Stimulated activated CD8-positive, alpha-beta memory T cell treated with anti-CD3 and anti-CD28 coated beads, Interleukin-7, amount 100 ng/mL, for 4 hours (primary cell): ENCODE measurements around the gene ITGA1.
"Not testable (repeated sequence)": the region's sequence is repeated elsewhere in the genome, so short reads cannot be mapped to it uniquely, and the experiment has no call there.

Experiments
- DNase-seq, 2 donors: peaks; one replicate each; pipeline ENCODE4 v3.0.0-alpha.2; 2020; ENCODE audit warnings: low read depth in 2 of 2

Gene ITGA1

DNA sequence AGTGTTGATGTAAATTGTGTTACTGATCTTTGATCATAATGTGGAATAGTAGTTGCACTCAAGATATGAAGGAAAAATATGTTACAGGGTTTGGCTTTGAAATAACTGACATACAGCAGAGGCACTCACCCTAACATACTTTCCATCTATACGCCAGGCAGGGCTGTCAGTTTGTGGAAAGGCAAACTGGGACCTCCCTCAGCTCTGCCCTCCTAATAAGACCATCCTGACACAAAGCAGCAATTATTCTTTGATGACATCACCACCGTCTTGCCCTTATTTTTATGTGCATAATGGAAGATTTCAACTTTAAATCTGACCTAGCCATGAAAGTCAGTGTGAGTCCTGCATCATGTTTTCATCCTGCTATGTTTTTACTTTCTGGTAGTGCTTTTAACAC is 42.9 kb downstream of the ITGA1 start:
- no peak for DNase-seq

DNA sequence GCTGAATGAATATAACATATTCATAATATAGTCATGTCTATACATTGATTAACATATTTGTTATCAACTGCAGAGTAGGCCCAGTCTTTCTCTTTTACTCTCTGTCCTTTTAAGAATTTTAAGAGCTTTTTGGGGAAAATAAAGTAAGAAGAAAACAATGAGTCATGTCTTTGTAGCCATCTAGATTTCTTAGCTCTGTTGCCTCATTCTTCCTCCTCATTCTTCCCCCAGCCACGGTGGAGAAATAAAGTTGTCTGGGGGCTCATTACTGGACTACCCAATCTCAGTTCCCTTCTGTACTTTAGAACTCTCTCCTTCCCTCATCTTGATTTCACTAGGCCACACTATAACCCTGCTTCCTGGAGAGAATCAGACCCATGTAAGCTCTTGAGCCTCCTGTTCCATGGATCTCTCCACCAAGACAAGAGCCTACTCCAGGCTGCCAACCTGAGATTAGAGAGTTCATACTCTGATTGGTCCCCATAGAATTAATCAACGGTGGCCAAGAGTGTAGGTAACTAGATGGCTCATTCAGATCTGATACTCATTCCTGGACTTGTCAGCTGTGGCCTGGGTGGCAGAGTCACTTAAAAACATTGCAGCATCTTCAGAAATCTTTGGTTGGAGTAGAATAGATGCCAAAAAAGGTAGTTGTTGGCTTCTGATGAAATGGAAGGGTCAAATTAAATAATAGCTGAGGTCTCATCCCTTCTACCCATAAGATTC is 44.2 kb downstream of the ITGA1 start:
- DNase-seq = no peak

DNA sequence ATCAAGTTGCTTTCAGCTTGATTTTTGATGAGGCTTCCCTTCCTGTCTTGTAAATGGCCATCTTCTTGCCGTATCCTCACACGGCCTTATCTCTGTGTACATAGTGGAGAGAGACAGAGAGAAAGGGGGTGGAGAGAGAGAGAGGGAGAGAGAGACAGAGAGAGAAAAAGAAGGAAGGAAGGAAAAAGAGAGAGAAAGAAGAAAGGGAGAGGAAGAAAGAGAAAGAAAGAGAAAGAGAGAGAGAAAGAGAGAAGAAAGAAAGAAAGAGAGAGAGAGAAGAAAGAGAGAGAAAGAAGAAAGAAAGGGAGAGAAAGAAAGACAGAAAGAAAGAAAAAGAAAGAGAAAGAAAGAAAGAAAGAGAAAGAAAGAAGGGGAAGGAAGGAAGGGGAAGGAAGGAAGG is 46.6 kb downstream of the ITGA1 start:
- no peak for DNase-seq

DNA sequence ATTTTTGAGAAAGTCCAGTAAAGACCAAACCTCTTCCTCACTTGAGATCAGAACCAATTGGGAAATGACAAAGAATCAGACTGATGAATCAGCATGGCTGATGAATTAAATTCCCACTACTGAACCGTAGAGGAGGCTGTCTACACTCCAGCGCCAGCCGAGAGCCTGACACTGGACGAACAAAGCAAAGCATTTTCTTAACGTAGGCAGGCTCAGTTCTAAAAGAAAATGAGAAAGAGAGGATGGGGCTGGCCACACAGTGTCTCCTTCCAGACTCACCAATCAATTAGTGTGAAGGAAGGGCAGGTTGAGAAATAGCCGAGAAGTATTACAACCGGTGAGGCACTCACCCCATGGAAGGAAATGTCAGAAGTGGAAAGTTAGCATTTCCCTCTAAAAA is 49.4 kb downstream of the ITGA1 start:
- DNase-seq = no peak

DNA sequence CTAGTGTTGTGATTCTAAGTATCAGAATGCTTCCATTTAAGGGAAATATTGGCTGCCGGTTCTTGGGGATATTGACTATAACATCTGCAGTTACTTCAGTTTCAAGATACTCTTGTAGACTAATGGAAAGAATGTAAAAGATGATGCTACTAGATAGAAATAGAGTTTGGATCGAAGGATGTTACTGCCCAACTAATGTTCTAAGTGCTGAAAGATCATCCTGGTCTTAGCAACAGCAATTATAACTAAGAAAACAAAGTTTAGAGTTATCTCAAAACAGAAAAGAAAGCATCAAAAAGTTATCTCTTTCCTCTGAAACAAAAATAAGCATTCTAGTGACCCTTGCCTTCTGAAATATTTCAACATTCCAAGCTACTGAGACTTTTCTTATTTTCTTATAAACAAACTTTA is 49.9 kb downstream of the ITGA1 start:
- DNase-seq = no peak

DNA sequence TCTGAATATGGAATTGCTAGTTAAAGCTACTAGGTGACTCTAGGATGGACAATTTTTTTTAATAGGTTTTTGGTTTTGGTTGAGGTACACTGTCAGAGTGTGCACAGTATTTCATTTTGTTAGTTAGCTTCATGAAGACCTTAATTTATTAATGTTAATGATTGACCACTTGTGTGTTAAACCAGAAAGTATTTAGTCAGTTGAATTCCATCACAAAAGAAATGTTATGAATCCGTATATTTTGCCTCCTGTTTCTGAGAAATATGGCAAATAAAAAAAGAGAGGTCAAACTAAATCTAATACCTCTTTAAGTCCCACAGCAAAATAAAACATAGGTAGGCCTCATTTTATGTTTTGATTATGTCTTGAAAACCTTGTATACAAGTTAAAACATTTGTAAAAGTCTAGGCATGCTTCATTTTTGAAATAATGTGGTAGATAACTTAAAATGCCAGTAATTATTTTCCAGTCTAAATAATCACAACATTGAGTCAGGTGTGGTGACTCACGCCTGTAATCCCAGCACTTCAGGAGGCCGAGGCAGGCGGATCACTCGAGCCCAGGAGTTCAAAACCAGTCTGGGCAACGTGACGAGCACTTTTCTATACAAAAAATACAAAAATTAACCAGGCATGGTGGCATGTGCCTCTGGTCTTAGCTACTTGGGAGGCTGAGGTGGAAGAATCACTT is 50.8 kb downstream of the ITGA1 start:
- no peak for DNase-seq

DNA sequence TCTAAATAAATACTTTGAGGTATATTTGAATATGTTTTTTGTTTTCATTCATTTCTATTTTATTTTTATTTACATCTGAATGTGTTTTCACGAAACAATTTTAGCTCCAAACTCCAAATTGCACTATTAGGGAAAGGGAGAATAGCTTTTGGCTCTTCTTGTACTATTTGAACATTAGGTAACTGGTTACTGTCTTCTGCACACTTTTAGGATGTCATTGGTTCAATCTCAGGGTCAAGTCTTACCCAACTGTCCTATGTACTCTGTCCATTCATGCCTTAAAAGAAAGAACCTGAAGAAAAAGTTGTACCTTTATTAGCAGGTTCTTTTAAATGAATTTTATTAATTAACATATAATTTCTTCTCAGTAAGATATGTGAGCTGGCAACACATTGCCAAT is 51.6 kb downstream of the ITGA1 start:
- DNase-seq = no peak

DNA sequence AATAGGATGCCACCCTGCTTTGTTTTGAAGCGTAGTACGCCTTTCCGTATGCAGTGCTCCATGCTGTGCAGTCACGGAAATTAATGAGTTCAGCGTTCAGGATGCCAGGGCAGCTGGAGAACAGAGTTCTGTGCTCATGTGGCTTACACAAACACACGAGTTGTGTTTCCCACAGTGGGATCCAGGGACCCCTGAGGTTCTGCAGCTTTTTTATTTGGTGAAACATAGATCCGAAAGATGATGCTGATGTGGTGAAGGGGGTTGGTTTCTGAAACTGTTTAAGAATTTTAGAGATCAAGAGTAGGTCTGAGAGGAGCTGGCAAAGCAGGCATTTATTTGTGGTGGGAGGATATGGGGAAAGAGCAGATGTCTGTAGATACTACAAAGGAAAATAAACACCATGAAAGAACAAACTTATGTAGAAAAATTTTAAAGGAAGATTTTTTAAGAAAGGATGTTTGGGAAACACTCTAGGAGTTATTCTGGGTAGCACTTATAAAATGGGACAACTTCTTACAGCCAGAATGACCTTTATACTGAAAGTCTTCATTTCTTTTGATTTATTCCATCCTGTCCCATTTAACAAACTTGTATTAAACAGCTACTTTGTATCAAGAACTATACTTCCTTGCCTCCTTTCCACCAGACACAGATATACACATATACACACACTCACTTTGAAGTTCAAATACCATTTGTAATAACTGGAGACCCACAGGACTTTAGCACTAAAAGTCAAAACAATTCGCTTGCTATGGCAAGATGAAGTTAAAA is 52.7 kb downstream of the ITGA1 start:
- DNase-seq = no peak

DNA sequence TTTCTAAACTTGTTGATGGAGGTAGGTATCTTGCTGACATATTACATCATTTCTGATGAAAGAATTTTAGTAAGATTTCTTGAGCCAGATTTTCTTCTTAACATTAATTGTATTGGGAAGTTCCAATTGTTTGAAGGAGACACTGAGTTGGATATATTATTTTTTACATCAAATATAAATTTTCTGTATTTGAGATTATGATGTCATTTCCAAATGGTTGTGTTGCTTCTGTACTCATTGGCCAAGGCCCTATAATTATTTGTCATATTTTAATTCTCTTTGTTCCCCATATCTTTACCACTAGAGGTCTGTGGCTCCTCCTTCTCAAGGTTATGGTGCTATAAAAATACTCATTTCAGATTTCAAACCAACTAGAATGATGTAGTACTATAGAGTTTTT is 53.4 kb downstream of the ITGA1 start:
- DNase-seq = no peak

DNA sequence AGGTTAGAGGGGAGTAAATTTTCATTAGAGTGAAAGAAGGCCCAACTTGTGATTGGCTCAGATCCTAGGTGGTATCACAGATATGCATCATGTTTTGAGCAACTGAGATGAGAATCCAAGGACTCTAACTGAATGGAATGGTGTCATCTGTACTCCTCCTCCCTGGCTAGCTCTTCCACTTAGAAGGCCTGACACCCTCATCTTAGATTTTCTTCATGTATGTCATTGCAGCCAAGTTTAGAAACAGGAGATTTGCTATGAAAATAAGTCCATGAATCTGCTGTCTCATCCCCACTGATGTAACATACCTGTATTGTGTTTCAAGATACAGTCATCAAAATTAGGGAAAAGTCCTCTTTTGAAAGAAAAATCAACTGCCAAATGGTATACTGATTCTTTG is 54.4 kb downstream of the ITGA1 start:
- no peak for DNase-seq

DNA sequence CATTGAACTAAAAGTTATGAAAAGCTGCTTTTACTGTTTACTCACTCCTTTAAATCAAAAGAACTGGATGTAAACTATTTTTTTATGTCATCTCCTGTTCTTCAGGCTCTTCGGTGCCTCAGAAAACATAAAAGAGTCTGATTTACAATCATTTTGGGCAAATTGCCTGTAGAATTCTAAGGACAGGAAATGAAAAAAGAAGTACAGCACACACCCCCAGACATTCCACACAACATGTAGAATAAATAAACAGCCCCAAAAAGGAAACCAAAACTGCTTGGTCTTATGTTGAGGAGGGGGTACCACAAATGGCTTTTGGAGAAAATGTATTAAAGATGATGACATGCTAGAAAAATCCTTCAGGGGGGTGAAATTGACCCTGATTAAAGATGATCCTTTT is 57.2 kb downstream of the ITGA1 start:
- DNase-seq = no peak

DNA sequence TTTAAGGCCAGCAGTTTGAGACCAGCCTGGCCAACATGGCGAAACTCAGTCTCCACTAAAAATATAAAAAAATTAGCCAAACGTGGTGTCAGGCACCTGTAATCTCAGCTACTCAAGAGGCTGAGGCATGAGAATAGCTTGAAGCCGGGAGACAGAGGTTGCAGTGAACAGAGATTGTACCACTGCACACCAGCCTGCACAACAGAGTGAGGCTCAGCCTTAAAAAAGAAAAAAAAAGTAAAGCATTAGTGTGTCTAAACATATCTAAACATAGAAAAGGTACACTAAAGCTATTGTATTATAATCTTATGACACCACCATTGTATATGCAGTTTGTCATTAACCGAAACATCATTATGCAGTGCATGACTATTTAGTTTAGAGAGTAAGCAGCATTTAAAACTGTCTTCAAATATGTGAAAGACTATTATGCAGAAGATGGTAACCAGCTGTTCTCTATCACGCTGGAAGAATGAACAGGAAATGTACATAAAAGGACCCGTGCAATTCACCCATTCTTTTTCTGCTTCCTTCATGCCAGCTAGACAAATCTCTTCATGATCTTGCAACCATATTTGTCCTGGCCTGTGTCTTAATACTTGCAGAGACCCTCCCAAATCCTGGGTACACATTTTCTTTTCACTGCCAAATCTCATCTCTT is 58.6 kb downstream of the ITGA1 start:
- DNase-seq = no peak

DNA sequence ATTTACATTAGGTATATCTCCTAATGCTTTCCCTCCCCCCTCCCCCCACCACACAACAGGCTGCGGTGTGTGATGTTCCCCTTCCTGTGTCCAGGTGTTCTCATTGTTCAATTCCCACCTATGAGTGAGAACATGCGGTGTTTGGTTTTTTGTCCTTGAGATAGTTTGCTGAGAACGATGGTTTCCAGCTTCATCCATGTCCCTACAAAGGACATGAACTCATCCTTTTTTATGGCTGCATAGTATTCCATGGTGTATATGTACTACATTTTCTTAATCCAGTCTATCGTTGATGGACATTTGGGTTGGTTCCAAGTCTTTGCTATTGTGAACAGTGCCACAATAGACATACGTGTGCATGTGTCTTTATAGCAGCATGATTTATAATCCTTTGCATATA is 61.0 kb downstream of the ITGA1 start:
- not testable (repeated sequence) for DNase-seq

DNA sequence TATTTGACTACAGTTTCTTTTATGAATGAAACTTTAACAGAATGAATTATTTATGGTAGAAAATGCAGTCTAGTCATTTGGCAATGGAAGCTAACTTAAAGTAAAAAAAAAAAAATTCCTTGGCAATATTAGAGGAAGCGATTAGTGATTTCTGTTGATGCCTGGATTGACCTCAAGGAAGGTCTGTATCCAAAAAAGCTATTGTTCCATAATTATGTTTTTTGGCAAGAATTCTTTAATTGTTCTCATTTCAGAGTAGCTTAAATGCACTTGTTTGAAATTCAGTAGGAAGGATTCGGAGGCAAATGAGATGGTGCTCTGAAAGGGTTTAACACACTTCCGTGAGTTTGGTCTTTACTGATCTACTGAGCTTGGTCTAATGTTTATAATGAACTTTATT is 61.8 kb downstream of the ITGA1 start:
- no peak for DNase-seq

DNA sequence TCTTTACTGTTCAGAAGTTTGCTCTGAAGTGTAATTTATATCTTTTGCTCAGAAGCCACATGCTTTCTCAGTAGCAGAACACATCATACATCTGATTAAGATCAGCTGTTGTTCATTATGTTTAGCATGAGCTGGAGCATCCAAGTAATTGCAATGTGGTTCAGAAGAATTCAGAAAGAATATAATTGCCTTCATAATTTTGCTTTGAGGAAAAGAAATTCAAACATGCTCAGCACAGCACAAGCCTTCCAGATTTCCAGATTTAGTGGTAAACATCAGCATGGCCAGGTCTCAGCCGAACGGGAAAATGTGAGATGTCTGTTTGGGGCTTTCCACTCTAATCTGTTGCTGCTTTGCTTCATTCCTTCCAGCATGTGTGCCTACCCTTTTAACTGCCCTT is 65.9 kb downstream of the ITGA1 start:
- DNase-seq = no peak

DNA sequence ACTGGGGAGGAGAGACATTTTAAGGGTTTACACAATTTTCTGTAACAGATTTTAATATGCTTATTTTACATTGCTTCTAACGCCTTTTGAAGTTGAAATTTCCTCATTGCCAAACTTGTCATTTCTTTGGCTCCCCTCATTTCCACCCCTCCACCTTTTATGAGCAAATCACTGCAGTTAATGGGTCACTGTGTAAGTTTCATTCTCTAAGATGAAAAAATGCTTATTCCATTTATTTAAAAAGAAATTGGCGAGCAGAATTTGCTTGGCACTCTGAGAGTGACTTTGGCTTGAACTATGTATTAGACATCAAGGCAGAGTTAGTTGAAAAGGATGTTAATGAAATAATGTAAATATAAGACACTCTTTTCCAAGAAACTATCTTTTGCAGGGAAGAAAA is 66.6 kb downstream of the ITGA1 start:
- no peak for DNase-seq

DNA sequence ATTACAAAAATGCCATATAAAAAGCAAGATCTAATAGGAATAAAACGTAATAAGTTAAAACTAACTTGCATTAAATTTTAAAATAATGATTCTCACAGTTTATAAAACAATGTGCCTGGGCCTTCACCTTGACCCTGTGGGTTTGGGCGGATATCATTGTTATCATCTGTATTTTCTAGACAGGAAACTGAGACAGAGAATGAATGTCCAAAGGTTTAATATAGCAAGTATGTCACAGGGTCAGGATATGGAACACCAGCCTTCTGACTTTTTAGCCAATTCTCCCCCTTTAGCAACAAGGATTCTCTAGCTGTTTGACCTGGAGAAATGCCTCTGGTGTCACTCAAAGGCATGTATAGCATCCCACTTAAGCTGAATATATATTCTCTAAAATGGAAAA is 67.2 kb downstream of the ITGA1 start:
- no peak for DNase-seq

DNA sequence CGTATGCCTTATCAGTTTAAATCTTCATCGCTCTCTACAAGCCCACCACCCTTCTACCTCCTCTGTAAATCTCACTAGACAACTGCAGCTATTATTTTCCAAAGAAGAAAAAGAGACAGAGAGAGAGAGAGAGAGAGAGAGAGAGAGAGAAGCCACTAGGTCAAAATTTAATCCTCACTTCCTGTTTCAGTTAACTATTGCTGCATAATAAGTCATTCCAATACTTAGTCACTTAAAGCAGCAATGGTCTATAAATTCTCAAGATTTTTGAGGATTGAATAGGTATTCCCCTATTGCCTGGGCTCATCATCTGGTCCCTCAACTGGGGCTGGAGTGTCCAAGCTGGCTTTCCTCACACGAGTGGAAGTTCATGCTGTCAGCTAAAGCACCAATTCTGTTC is 68.8 kb downstream of the ITGA1 start:
- DNase-seq = no peak

DNA sequence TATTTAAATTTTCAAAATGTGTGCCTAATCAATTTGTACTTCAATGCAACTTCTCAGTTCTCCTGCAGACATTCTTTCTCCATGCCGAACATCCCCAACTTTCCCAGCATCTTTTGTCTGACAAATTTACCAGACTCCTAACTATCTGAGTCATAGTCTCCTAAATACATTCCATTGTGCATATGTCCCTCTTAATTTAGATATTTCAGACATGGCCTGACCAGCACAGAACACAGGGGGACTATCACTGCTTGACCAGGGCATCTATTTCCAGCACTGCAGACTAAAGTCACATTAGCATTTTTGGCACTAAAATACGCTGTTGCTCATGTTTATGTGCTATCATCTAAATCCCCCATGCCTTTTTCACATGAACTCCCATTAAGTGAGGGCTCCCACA is 71.9 kb downstream of the ITGA1 start:
- no peak for DNase-seq

DNA sequence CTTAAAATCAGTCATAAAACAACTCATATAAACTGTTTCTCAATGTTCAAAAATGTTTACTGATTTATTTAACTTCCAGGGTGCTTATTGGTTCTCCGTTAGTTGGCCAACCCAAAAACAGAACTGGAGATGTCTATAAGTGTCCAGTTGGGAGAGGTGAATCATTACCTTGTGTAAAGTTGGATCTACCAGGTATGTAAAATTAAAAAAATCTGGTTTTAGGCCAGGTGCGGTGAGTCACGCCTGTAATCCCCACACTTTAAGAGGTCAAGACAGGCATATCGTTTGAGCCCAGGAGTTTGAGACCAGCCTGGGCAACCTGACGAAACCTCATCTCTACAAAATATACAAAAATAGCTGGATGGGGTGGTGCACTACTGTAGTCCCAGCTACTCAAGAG is 73.7 kb downstream of the ITGA1 start:
- DNase-seq = no peak

DNA sequence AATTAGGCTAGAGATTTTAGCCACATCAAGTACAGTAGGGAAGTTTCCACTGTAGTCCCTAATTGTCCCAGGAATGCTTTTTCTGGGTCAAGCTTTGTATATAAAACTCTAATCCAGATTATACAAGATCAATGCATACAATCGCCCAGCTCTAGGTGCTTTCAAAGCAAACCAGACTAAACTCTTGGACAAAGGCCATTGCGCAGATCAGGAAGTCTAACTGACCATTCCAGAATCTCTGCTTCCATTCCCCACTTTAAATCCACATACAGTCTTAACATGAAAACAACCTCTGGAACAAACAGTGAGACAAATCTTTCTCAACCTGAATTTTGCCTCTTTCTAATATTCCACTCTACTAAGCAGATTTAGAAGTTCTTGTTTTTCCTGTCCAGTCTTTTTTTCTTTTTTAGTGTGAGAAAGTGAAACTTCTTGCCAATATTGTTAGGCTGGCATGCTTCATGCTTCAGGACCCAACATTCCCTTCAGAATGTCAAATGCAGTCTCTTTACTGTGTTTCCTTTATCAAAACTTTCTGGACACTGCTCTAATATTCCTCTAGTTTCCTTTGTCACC is 76.1 kb downstream of the ITGA1 start:
- DNase-seq = no peak

DNA sequence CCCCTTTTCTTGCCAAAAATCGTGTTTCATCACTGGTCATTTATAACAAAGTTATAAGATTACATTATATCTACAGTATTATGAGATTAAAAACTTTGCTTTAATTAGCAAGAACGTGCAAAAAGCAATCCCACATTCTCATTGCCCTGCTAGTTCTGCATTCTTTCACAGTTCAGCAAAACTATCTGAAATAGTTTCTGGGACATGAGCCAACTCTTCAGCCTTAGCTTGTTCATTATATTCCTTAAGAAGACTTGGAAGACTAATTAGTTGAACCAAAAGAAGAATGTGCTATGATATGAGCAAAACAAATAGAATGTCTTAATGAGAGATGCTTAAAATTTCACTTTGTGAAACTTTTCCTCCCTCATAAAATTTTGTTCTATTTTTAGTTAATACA is 76.7 kb downstream of the ITGA1 start:
- no peak for DNase-seq
